Measurements from ENCODE around the gene MT2A. TPM values are rescaled to one million over a fixed set of nuclear protein-coding genes. Genes with fewer than 3 reads are reported as not detected.

Gene MT2A
- polyA plus RNA-seq, 1 donor from 2014 or later, result not detected

DNA sequence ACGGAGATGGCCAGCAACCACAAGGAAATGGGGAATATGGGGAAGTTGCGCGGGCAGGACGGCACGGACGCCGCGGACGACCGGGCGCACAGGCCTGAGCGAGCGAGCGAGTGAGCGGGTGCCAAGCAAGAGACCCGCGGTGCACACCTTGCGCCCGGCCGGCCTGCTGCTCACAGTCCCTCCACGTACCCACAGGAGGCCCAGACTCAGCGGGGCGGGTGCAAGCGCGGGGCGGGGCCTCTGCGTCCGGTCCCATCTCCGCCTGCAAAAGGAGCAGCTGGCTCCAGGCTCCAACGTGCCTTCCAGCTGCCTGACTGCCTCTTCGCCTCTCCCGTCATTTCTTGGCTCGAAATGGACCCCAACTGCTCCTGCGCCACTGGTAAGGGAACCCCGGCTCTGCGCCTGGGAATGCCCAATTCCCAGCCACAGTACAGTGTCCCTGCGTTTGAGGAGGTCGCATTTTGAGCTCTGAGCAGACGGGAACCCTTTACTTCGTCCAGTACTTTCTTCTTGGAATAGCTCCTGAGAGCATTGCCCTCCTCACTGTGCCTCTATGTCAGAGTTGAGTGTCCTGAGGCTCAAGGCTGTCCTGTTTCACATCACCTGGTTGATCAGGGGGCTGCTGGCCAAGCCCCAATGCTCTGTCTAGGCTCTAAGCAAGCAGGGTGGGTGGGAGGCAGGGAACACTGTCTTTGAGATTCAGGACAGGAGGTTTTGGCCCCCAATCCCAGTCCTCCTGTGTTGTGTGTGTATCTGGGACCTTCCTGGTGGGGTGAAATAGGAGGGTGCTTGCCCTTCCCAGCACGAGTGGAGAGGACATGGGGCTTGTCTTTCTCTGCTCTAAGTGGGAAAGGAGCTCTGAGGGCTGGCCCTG lies 9.1 kb downstream of the MT2A start:
- Histone ChIP-seq H4K20me1 (ENCODE audit: insufficient read depth) (no peaks in the 10 kb centered on the region), H2AFZ (ENCODE audit: low read depth, low read length) (no peak overlapping the region), H3K9ac (ENCODE audit: low read length) (no peak overlapping the region), H3K27me3 (ENCODE audit: insufficient read depth, low read depth, low read length) (peaks cover 65% of the 10 kb centered on the region), H3K4me2 (ENCODE audit: low read length) (no peak overlapping the region), H3F3A (ENCODE audit: insufficient read depth, low read length, poor library complexity, severe bottlenecking) (no peaks in the 10 kb centered on the region), H3K36me3 (ENCODE audit: insufficient read depth, low read length) (no peaks in the 10 kb centered on the region), H3K4me3 (ENCODE audit: low read length) (peak overlapping the region; percentile 57), H3K79me2 (replicated peaks; ENCODE audit: insufficient read depth, low read length) (no peaks in the 10 kb centered on the region), H3K9me2 (ENCODE audit: insufficient read depth, low read length) (no peaks in the 10 kb centered on the region), H3K9me3 (ENCODE audit: low read length) (no peaks in the 10 kb centered on the region), H3K27ac (ENCODE audit: low read length) (no peak overlapping the region)
- TF ChIP-seq EZH2 (IDR thresholded peaks at IDR 0.05; ENCODE audit: borderline replicate concordance, insufficient read depth, low read length, poor library complexity, severe bottlenecking), result no peak
- no peak for TF ChIP-seq POLR2AphosphoS5 (IDR thresholded peaks at IDR 0.05)
- no peak for TF ChIP-seq EP300 (conservative IDR thresholded peaks at IDR 0.05; ENCODE audit: poor library complexity, severe bottlenecking)
- TF ChIP-seq, protein P1, sequence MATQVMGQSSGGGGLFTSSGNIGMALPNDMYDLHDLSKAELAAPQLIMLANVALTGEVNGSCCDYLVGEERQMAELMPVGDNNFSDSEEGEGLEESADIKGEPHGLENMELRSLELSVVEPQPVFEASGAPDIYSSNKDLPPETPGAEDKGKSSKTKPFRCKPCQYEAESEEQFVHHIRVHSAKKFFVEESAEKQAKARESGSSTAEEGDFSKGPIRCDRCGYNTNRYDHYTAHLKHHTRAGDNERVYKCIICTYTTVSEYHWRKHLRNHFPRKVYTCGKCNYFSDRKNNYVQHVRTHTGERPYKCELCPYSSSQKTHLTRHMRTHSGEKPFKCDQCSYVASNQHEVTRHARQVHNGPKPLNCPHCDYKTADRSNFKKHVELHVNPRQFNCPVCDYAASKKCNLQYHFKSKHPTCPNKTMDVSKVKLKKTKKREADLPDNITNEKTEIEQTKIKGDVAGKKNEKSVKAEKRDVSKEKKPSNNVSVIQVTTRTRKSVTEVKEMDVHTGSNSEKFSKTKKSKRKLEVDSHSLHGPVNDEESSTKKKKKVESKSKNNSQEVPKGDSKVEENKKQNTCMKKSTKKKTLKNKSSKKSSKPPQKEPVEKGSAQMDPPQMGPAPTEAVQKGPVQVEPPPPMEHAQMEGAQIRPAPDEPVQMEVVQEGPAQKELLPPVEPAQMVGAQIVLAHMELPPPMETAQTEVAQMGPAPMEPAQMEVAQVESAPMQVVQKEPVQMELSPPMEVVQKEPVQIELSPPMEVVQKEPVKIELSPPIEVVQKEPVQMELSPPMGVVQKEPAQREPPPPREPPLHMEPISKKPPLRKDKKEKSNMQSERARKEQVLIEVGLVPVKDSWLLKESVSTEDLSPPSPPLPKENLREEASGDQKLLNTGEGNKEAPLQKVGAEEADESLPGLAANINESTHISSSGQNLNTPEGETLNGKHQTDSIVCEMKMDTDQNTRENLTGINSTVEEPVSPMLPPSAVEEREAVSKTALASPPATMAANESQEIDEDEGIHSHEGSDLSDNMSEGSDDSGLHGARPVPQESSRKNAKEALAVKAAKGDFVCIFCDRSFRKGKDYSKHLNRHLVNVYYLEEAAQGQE (IDR thresholded peaks at IDR 0.05; ENCODE audit: borderline replicate concordance), result no peak
- no peak for TF ChIP-seq TAF1 (IDR thresholded peaks at IDR 0.05; ENCODE audit: low read depth)
- no peak for TF ChIP-seq MXI1 (conservative IDR thresholded peaks at IDR 0.05; ENCODE audit: poor library complexity, severe bottlenecking)
- no peak for TF ChIP-seq RAD21 (conservative IDR thresholded peaks at IDR 0.05)
- no peak for TF ChIP-seq SMC3 (conservative IDR thresholded peaks at IDR 0.05; ENCODE audit: poor library complexity)
- TF ChIP-seq, protein P2, sequence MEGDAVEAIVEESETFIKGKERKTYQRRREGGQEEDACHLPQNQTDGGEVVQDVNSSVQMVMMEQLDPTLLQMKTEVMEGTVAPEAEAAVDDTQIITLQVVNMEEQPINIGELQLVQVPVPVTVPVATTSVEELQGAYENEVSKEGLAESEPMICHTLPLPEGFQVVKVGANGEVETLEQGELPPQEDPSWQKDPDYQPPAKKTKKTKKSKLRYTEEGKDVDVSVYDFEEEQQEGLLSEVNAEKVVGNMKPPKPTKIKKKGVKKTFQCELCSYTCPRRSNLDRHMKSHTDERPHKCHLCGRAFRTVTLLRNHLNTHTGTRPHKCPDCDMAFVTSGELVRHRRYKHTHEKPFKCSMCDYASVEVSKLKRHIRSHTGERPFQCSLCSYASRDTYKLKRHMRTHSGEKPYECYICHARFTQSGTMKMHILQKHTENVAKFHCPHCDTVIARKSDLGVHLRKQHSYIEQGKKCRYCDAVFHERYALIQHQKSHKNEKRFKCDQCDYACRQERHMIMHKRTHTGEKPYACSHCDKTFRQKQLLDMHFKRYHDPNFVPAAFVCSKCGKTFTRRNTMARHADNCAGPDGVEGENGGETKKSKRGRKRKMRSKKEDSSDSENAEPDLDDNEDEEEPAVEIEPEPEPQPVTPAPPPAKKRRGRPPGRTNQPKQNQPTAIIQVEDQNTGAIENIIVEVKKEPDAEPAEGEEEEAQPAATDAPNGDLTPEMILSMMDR (IDR thresholded peaks at IDR 0.05; ENCODE audit: poor library complexity, severe bottlenecking), result no peak

GRCh38 chr16:56618138-56618537 lies 9.8 kb downstream of the MT2A start:
- H3K4me2 ChIP-seq (ENCODE audit: low read length), result no peak overlapping the region

More at GRCh38 chr16:56618138-56618537, 9.8 kb downstream of the MT2A start:
- Histone ChIP-seq H3K9me3 (ENCODE audit: low read length) (no peaks in the 10 kb centered on the region), H2AFZ (ENCODE audit: low read depth, low read length) (no peak overlapping the region), H3K9me2 (ENCODE audit: insufficient read depth, low read length) (no peaks in the 10 kb centered on the region), H3K27me3 (ENCODE audit: insufficient read depth, low read depth, low read length) (peaks cover 65% of the 10 kb centered on the region), H3F3A (ENCODE audit: insufficient read depth, low read length, poor library complexity, severe bottlenecking) (no peaks in the 10 kb centered on the region), H3K27ac (ENCODE audit: low read length) (no peak overlapping the region), H3K79me2 (replicated peaks; ENCODE audit: insufficient read depth, low read length) (no peaks in the 10 kb centered on the region), H3K36me3 (ENCODE audit: insufficient read depth, low read length) (no peaks in the 10 kb centered on the region), H4K20me1 (ENCODE audit: insufficient read depth) (no peaks in the 10 kb centered on the region), H3K4me3 (ENCODE audit: low read length) (no peak overlapping the region), H3K9ac (ENCODE audit: low read length) (no peak overlapping the region)
- TF ChIP-seq RAD21 (conservative IDR thresholded peaks at IDR 0.05), result no peak
- no peak for TF ChIP-seq POLR2AphosphoS5 (IDR thresholded peaks at IDR 0.05)
- TF ChIP-seq, protein P1 (IDR thresholded peaks at IDR 0.05; ENCODE audit: borderline replicate concordance), result no peak
- TF ChIP-seq, protein P2 (IDR thresholded peaks at IDR 0.05; ENCODE audit: poor library complexity, severe bottlenecking), result no peak
- TF ChIP-seq EP300 (conservative IDR thresholded peaks at IDR 0.05; ENCODE audit: poor library complexity, severe bottlenecking), result no peak
- TF ChIP-seq MXI1 (conservative IDR thresholded peaks at IDR 0.05; ENCODE audit: poor library complexity, severe bottlenecking), result no peak
- no peak for TF ChIP-seq EZH2 (IDR thresholded peaks at IDR 0.05; ENCODE audit: borderline replicate concordance, insufficient read depth, low read length, poor library complexity, severe bottlenecking)
- TF ChIP-seq TAF1 (IDR thresholded peaks at IDR 0.05; ENCODE audit: low read depth), result no peak
- no peak for TF ChIP-seq SMC3 (conservative IDR thresholded peaks at IDR 0.05; ENCODE audit: poor library complexity)

Measured in neural cell (in vitro differentiated cells).